Naive thymus-derived CD4-positive, alpha-beta T cell (primary cell): ENCODE data around the gene LGALS16. TPM values are rescaled to one million over a fixed set of nuclear protein-coding genes. Genes with fewer than 3 reads are reported as not detected.
A peak's percentile ranks its signal among the peaks of the same experiment; 100 is the strongest.

Source experiments
- ATAC-seq: fragments of 150-1000 bp; cut with Tn5 transposase; 2 replicates; pipeline ENCODE4 v1.10.0; 2021; ENCODE audit warnings: mild to moderate bottlenecking, moderate library complexity
- CTCF ChIA-PET: fragments of 350-600 bp; sonication (Branson Sonifier 250); formaldehyde crosslinking; loops from one replicate; lab custom pipeline; 2021; ENCODE audit warnings: antibody characterized with exemption; lab: Charles Lee
- POLR2A ChIA-PET: fragments of 350-600 bp; sonication (Branson Sonifier 250); formaldehyde crosslinking; loops from one replicate; lab custom pipeline; 2021; ENCODE audit warnings: antibody characterized with exemption, inconsistent platforms; lab: Charles Lee
- DNase-seq, 9 donors: peaks; one replicate each; pipeline versions ENCODE4 v3.0.0 to v3.0.0-alpha.2; 2020 to 2022; ENCODE audit warnings: mixed read lengths in 1 of 9
- H3K27ac ChIP-seq: one replicate; pipeline ENCODE4 v1.7.0; 2013; ENCODE audit warnings: mild to moderate bottlenecking, low read depth, low read length, moderate library complexity
- H3K27me3 ChIP-seq, 2 donors: one replicate each; pipeline ENCODE4 v1.7.0; 2013; ENCODE audit warnings: low read length in 2 of 2, mild to moderate bottlenecking in 2 of 2, moderate library complexity in 2 of 2; ENCODE audit not compliant: control insufficient read depth in 2 of 2, insufficient read depth in 2 of 2
- H3K36me3 ChIP-seq, 3 experiments: 1 replicate in 2 of 3; 2 replicates in 1 of 3; pipeline ENCODE4 v1.7.0; 2013; ENCODE audit warnings: low read length in 3 of 3, mild to moderate bottlenecking in 3 of 3, moderate library complexity in 1 of 3; ENCODE audit not compliant: insufficient read depth in 3 of 3, control insufficient read depth in 2 of 3
- H3K4me1 ChIP-seq, 2 donors: one replicate each; pipeline ENCODE4 v1.7.0; 2013; ENCODE audit warnings: low read length in 2 of 2, mild to moderate bottlenecking in 2 of 2, moderate library complexity in 1 of 2; ENCODE audit not compliant: control insufficient read depth in 2 of 2, insufficient read depth in 2 of 2
- H3K4me3 ChIP-seq: 2 replicates; pipeline ENCODE4 v1.7.0; 2013; ENCODE audit warnings: mild to moderate bottlenecking, low read length
- H3K9me3 ChIP-seq, 3 experiments: 1 replicate in 2 of 3; 2 replicates in 1 of 3; pipeline ENCODE4 v1.7.0; 2013; ENCODE audit warnings: low read length in 3 of 3; ENCODE audit not compliant: control insufficient read depth in 2 of 3
- H3K27ac Mint-ChIP-seq, 9 donors: one replicate each; pipeline ENCODE4 v1.8.0; 2020 to 2022; ENCODE audit warnings: mixed read lengths in 9 of 9, mild to moderate bottlenecking in 8 of 9, moderate library complexity in 5 of 9, inconsistent platforms in 2 of 9
- H3K27me3 Mint-ChIP-seq, 5 donors: one replicate each; pipeline ENCODE4 v1.8.0; 2021 to 2022; ENCODE audit warnings: mixed read lengths in 5 of 5, mild to moderate bottlenecking in 1 of 5
- H3K36me3 Mint-ChIP-seq, 5 donors: one replicate each; pipeline ENCODE4 v1.8.0; 2020 to 2022; ENCODE audit warnings: mixed read lengths in 5 of 5, mild to moderate bottlenecking in 3 of 5, inconsistent platforms in 1 of 5
- H3K4me1 Mint-ChIP-seq, 7 donors: one replicate each; pipeline ENCODE4 v1.8.0; 2020 to 2022; ENCODE audit warnings: mixed read lengths in 7 of 7, mild to moderate bottlenecking in 3 of 7, inconsistent platforms in 1 of 7
- H3K4me3 Mint-ChIP-seq, 10 donors: one replicate each; pipeline ENCODE4 v1.8.0; 2020 to 2022; ENCODE audit warnings: mild to moderate bottlenecking in 10 of 10, mixed read lengths in 10 of 10, moderate library complexity in 6 of 10, inconsistent platforms in 2 of 10
- H3K9me3 Mint-ChIP-seq, 11 donors: one replicate each; pipeline ENCODE4 v1.8.0; 2020 to 2022; ENCODE audit warnings: mixed read lengths in 11 of 11, mild to moderate bottlenecking in 4 of 11, inconsistent platforms in 1 of 11, moderate library complexity in 1 of 11
- intact Hi-C, 2 donors: fragments of 100-400 bp; cut with micrococcal nuclease; formaldehyde crosslinking; loops; one replicate each; pipeline ENCODE4 v1.15.1; 2023
- polyA plus RNA-seq, 2 donors: library from polyadenylated mRNA; unstranded; fragments of 300-500 nt; fragmentation: Illumina TruSeq; gene quantifications; one replicate each; pipeline ENCODE4 v1.2.3, GENCODE V29; 2021
- total RNA-seq, 6 experiments: library from RNA in 5 of 6; stranded (reverse) in 5 of 6; gene quantifications; 1 replicate in 5 of 6; 2 replicates in 1 of 6; pipeline ENCODE4 v1.2.3 and lab custom pipeline; 2021 to 2026

LGALS16 gene
- total and polyA plus RNA-seq, 7 experiments from 2014 or later = not detected

- Histone ChIP-seq H3K27ac (no peak overlapping the region), H3K4me3 (no peak overlapping the region), H3K36me3 (no peaks in the 10 kb centered on the region), H3K9me3 (no peaks in the 10 kb centered on the region), H3K27me3 (peaks cover 0 to 3% of the 10 kb centered on the region in 2 donors), H3K4me1 (no peaks in the 10 kb centered on the region)
- H3K36me3 Mint-ChIP-seq = peaks cover 0 to 5% (median 0%) of the 10 kb centered on the region in 5 donors
- intact Hi-C loops = no loop called here
- H3K27me3 Mint-ChIP-seq = peaks cover 12 to 26% (median 20%) of the 10 kb centered on the region in 5 donors
- POLR2A ChIA-PET = no interaction called here
- H3K27ac Mint-ChIP-seq = no peak overlapping the region
- ATAC-seq (no peak), DNase-seq (no peak)
- H3K4me1 Mint-ChIP-seq = peaks cover 0 to 2% (median 0%) of the 10 kb centered on the region in 7 donors
- H3K4me3 Mint-ChIP-seq = no peak overlapping the region
- CTCF ChIA-PET = interaction anchor here (0.6 kb wide), 1 partner anchor 85 kb away, joined by 7 read pairs; no protein-coding TSS in a partner anchor
- peaks cover 0 to 12% (median 3%) of the 10 kb centered on the region in 11 donors for H3K9me3 Mint-ChIP-seq
Observed at GRCh38 chr19:39631178-39631577, 24.5 kb upstream of the LGALS16 start.

- H3K27me3 ChIP-seq = peaks cover 0 to 4% of the 10 kb centered on the region in 2 donors
- H3K4me3 ChIP-seq = no peak overlapping the region
- intact Hi-C loops = no loop called here
- no peaks in the 10 kb centered on the region for H3K9me3 ChIP-seq
- no peaks in the 10 kb centered on the region for H3K36me3 ChIP-seq
- no peak overlapping the region for H3K4me3 Mint-ChIP-seq
- peaks cover 0 to 2% (median 0%) of the 10 kb centered on the region in 7 donors for H3K4me1 Mint-ChIP-seq
- H3K27ac ChIP-seq = no peak overlapping the region
- DNase-seq (no peak), ATAC-seq (no peak)
- no peaks in the 10 kb centered on the region for H3K4me1 ChIP-seq
- ChIA-PET CTCF (no interaction called here), POLR2A (no interaction called here)
- peaks cover 0 to 5% (median 0%) of the 10 kb centered on the region in 5 donors for H3K36me3 Mint-ChIP-seq
- H3K27ac Mint-ChIP-seq = no peak overlapping the region
- peaks cover 15 to 30% (median 23%) of the 10 kb centered on the region in 5 donors for H3K27me3 Mint-ChIP-seq
- H3K9me3 Mint-ChIP-seq = peaks cover 0 to 12% (median 3%) of the 10 kb centered on the region in 11 donors
Observed at GRCh38 chr19:39631626-39632025, 24.1 kb upstream of the LGALS16 start.

GRCh38 chr19:39637891-39638290 is 17.8 kb upstream of the LGALS16 start:
- Mint-ChIP-seq H3K36me3 (peaks cover 0 to 9% (median 0%) of the 10 kb centered on the region in 5 donors), H3K27ac (no peak overlapping the region), H3K27me3 (peaks cover 28 to 72% (median 62%) of the 10 kb centered on the region in 5 donors), H3K9me3 (peaks cover 0 to 12% (median 3%) of the 10 kb centered on the region in 11 donors), H3K4me1 (no peaks in the 10 kb centered on the region), H3K4me3 (no peak overlapping the region)
- DNase-seq (no peak), ATAC-seq (no peak)
- POLR2A ChIA-PET = no interaction called here
- CTCF ChIA-PET = no interaction called here
- no peaks in the 10 kb centered on the region for H3K4me1 ChIP-seq
- peaks cover 4% of the 10 kb centered on the region in 2 donors for H3K27me3 ChIP-seq
- no peaks in the 10 kb centered on the region for H3K9me3 ChIP-seq
- H3K36me3 ChIP-seq = no peaks in the 10 kb centered on the region
- H3K27ac ChIP-seq = no peak overlapping the region
- intact Hi-C loops = no loop called here
- H3K4me3 ChIP-seq = no peak overlapping the region

- Mint-ChIP-seq H3K4me3 (no peak overlapping the region), H3K4me1 (no peaks in the 10 kb centered on the region), H3K36me3 (peaks cover 0 to 4% (median 0%) of the 10 kb centered on the region in 5 donors), H3K27me3 (peaks cover 15 to 71% (median 64%) of the 10 kb centered on the region in 5 donors), H3K27ac (no peak overlapping the region), H3K9me3 (peaks cover 0 to 7% (median 2%) of the 10 kb centered on the region in 11 donors)
- no peak overlapping the region for H3K27ac ChIP-seq
- H3K27me3 ChIP-seq = peaks cover 0 to 4% of the 10 kb centered on the region in 2 donors
- H3K36me3 ChIP-seq = no peaks in the 10 kb centered on the region
- intact Hi-C loops = no loop called here
- H3K9me3 ChIP-seq = no peaks in the 10 kb centered on the region
- ChIA-PET CTCF (no interaction called here), POLR2A (no interaction called here)
- H3K4me1 ChIP-seq = no peaks in the 10 kb centered on the region
- no peak for ATAC-seq
- H3K4me3 ChIP-seq = no peak overlapping the region
- DNase-seq = no peak
Observed at GRCh38 chr19:39641773-39642172, 13.9 kb upstream of the LGALS16 start.

GRCh38 chr19:39643591-39643990 is 12.1 kb upstream of the LGALS16 start:
- H3K36me3 ChIP-seq = no peaks in the 10 kb centered on the region
- DNase-seq (no peak), ATAC-seq (no peak)
- no peaks in the 10 kb centered on the region for H3K4me1 Mint-ChIP-seq
- CTCF ChIA-PET = no interaction called here
- H3K9me3 ChIP-seq = no peaks in the 10 kb centered on the region
- H3K4me3 ChIP-seq = no peak overlapping the region
- H3K27ac Mint-ChIP-seq = no peak overlapping the region
- H3K36me3 Mint-ChIP-seq = peaks cover 0 to 4% (median 0%) of the 10 kb centered on the region in 5 donors
- H3K27me3 ChIP-seq = no peaks in the 10 kb centered on the region
- no peaks in the 10 kb centered on the region for H3K4me1 ChIP-seq
- H3K27ac ChIP-seq = no peak overlapping the region
- H3K4me3 Mint-ChIP-seq = no peak overlapping the region
- POLR2A ChIA-PET = no interaction called here
- peaks cover 14 to 72% (median 57%) of the 10 kb centered on the region in 5 donors for H3K27me3 Mint-ChIP-seq
- H3K9me3 Mint-ChIP-seq = peaks cover 0 to 7% (median 2%) of the 10 kb centered on the region in 11 donors
- intact Hi-C loops = no loop called here

GRCh38 chr19:39645800-39646411 is 9.8 kb upstream of the LGALS16 start:
- Mint-ChIP-seq H3K27me3 (peaks cover 25 to 66% (median 62%) of the 10 kb centered on the region in 5 donors), H3K9me3 (peaks cover 0 to 8% (median 2%) of the 10 kb centered on the region in 11 donors), H3K4me1 (no peaks in the 10 kb centered on the region), H3K4me3 (no peak overlapping the region), H3K27ac (no peak overlapping the region), H3K36me3 (no peaks in the 10 kb centered on the region)
- Histone ChIP-seq H3K4me1 (no peaks in the 10 kb centered on the region), H3K36me3 (no peaks in the 10 kb centered on the region), H3K27ac (no peak overlapping the region), H3K9me3 (no peaks in the 10 kb centered on the region), H3K27me3 (no peaks in the 10 kb centered on the region), H3K4me3 (no peak overlapping the region)
- ATAC-seq (no peak), DNase-seq (peak in 1 of 9 donors; percentile 4)
- intact Hi-C loops = no loop called here
- ChIA-PET POLR2A (no interaction called here), CTCF (no interaction called here)

GRCh38 chr19:39647918-39648317 is 7.8 kb upstream of the LGALS16 start:
- Histone ChIP-seq H3K27me3 (no peaks in the 10 kb centered on the region), H3K36me3 (no peaks in the 10 kb centered on the region), H3K4me1 (no peaks in the 10 kb centered on the region), H3K9me3 (no peaks in the 10 kb centered on the region), H3K27ac (no peak overlapping the region), H3K4me3 (no peak overlapping the region)
- peaks cover 38 to 59% (median 55%) of the 10 kb centered on the region in 5 donors for H3K27me3 Mint-ChIP-seq
- peaks cover 0 to 8% (median 2%) of the 10 kb centered on the region in 11 donors for H3K9me3 Mint-ChIP-seq
- intact Hi-C loops = no loop called here
- H3K4me3 Mint-ChIP-seq = no peak overlapping the region
- ChIA-PET CTCF (no interaction called here), POLR2A (no interaction called here)
- no peaks in the 10 kb centered on the region for H3K4me1 Mint-ChIP-seq
- no peak overlapping the region for H3K27ac Mint-ChIP-seq
- no peak for ATAC-seq
- no peaks in the 10 kb centered on the region for H3K36me3 Mint-ChIP-seq
- DNase-seq = no peak
